K562 (cell line): ENCODE measurements around the gene FGFBP3. TPM values are rescaled to one million over a fixed set of nuclear protein-coding genes. Genes with fewer than 3 reads are reported as not detected.

Source experiments
- ATAC-seq: fragments of 200-7000 bp; cut with Tn5 transposase; 3 replicates; pipeline ENCODE4 v1.9.1; 2020; ENCODE audit warnings: moderate library complexity
- BruUV-seq: library from RNA; stranded (reverse); fragments of 400-500 nt; replicated peaks from 2 replicates; lab custom pipeline; 2021; lab: Mats Ljungman, UMichigan
- CTCF ChIA-PET: fragments of 300-600 bp; formaldehyde crosslinking; extraction: SDS; loops from one replicate; lab custom pipeline; 2021; ENCODE audit warnings: low intra/inter-chr PET ratio; lab: Yijun Ruan, JAX
- POLR2A ChIA-PET: fragments of 300-600, 350-650 bp; sonication (Branson Sonifier 250); formaldehyde crosslinking; extraction: SDS; loops from one replicate; lab custom pipeline; 2021; ENCODE audit warnings: antibody characterized with exemption, inconsistent platforms; lab: Yijun Ruan, JAX
- DNase-seq, 4 experiments: peaks; one replicate each; pipeline versions ENCODE4 v3.0.0 to v3.0.0-alpha.2; 2011 to 2018; ENCODE audit warnings: low spot score in 3 of 4, mixed read lengths in 3 of 4; ENCODE audit errors: extremely low read depth in 1 of 4
- FAIRE-seq: peaks from 2 replicates; lab custom pipeline; 2011; peaks lifted over from hg19 to GRCh38; lab: Jason Lieb, UNC
- H2AFZ ChIP-seq: 2 replicates; pipeline ENCODE4 v1.6.0; 2011; ENCODE audit warnings: low read depth, low read length, control low read depth, inconsistent platforms
- H3K27ac ChIP-seq: fragments of 200-600 bp; 3 replicates; pipeline ENCODE4 v1.8.0; 2011; ENCODE audit warnings: low read depth, mild to moderate bottlenecking, control low read depth, inconsistent platforms, low read length, moderate library complexity, mixed read lengths; ENCODE audit errors: extremely low read depth
- H3K27me3 ChIP-seq, 2 experiments: fragments of 300-600 bp in 1 of 2; 2 replicates in 1 of 2; 3 replicates in 1 of 2; pipeline versions ENCODE4 v1.6.0 to v1.8.0; 2011; ENCODE audit warnings: inconsistent platforms in 2 of 2, low read length in 2 of 2, mild to moderate bottlenecking in 1 of 2, mixed read lengths in 1 of 2, moderate library complexity in 1 of 2; ENCODE audit not compliant: control insufficient read depth in 2 of 2, insufficient read depth in 2 of 2
- H3K36me3 ChIP-seq: fragments of 300-600 bp; 3 replicates; pipeline ENCODE4 v1.8.0; 2011; ENCODE audit warnings: mild to moderate bottlenecking, low read length, inconsistent platforms; ENCODE audit not compliant: control insufficient read depth, insufficient read depth
- H3K4me1 ChIP-seq, 2 experiments: fragments of 200-600 bp in 1 of 2; replicated peaks in 1 of 2; 2 replicates in 1 of 2; 3 replicates in 1 of 2; pipeline versions ENCODE4 v1.5.1 to v1.8.0; 2011; ENCODE audit warnings: inconsistent platforms in 2 of 2, low read length in 2 of 2, mild to moderate bottlenecking in 1 of 2, mixed read lengths in 1 of 2, moderate library complexity in 1 of 2; ENCODE audit not compliant: control insufficient read depth in 2 of 2, insufficient read depth in 2 of 2
- H3K4me2 ChIP-seq: 2 replicates; pipeline ENCODE4 v1.6.1; 2011; ENCODE audit warnings: low read length, control low read depth, inconsistent platforms, mixed read lengths; ENCODE audit not compliant: insufficient read depth
- H3K4me3 ChIP-seq: fragments of 200-600 bp; sonication (generic), shearing (Covaris generic); 2 replicates; pipeline ENCODE4 v1.5.1; 2016; ENCODE audit warnings: control low read depth, inconsistent platforms
- H3K79me2 ChIP-seq: fragments of 200-600 bp; 3 replicates; pipeline ENCODE4 v1.8.0; 2011; ENCODE audit warnings: low read length, inconsistent platforms; ENCODE audit not compliant: control insufficient read depth, insufficient read depth
- H3K9ac ChIP-seq, 2 experiments: 2 replicates each; pipeline versions ENCODE4 v1.6.0 to v1.6.1; 2011; ENCODE audit warnings: low read depth in 2 of 2, low read length in 2 of 2, control low read depth in 1 of 2, inconsistent platforms in 1 of 2, mild to moderate bottlenecking in 1 of 2, mixed read lengths in 1 of 2; ENCODE audit not compliant: insufficient read depth in 1 of 2
- H3K9me1 ChIP-seq: one replicate; pipeline ENCODE4 v1.6.0; 2011; ENCODE audit warnings: inconsistent platforms, mild to moderate bottlenecking, low read length, moderate library complexity; ENCODE audit not compliant: control insufficient read depth, insufficient read depth
- H3K9me3 ChIP-seq: replicated peaks from 2 replicates; pipeline ENCODE4 v1.5.1; 2011; ENCODE audit warnings: low read depth, low read length, inconsistent platforms; ENCODE audit not compliant: control insufficient read depth, insufficient read depth
- H4K20me1 ChIP-seq: replicated peaks from 2 replicates; pipeline ENCODE4 v1.6.1; 2011; ENCODE audit warnings: low read length, inconsistent platforms, mixed read lengths; ENCODE audit not compliant: control insufficient read depth, insufficient read depth
- CTBP1 ChIP-seq: fragments of 450-650 bp; IDR thresholded peaks from 2 replicates; pipeline ENCODE4 v1.6.1; 2016; ENCODE audit warnings: borderline replicate concordance
- FOXJ3 ChIP-seq: sonication (generic); formaldehyde crosslinking; IDR thresholded peaks from 2 replicates; pipeline ENCODE4 v1.4.0; 2020; ENCODE audit warnings: mild to moderate bottlenecking, missing genetic modification reagents
- KDM2B ChIP-seq: fragments of 250-450 bp; sonication (Bioruptor Pico); IDR thresholded peaks from 2 replicates; pipeline ENCODE4 v1.8.0; 2021; ENCODE audit warnings: mild to moderate bottlenecking, moderate library complexity
- KLF10 ChIP-seq: fragments of 250-450 bp; sonication (Bioruptor Pico); IDR thresholded peaks from 2 replicates; pipeline ENCODE4 v1.6.1; 2021; ENCODE audit warnings: matching md5 sums
- LEF1 ChIP-seq: fragments of 450-650 bp; IDR thresholded peaks from 2 replicates; pipeline ENCODE4 v1.6.1; 2016; ENCODE audit warnings: mild to moderate bottlenecking
- PHTF2 ChIP-seq: fragments of 250-450 bp; sonication (Bioruptor Pico); IDR thresholded peaks from 2 replicates; pipeline ENCODE4 v1.5.0; 2021; ENCODE audit warnings: mild to moderate bottlenecking
- RAD21 ChIP-seq, 2 experiments: fragments of 250-450 bp in 1 of 2; fragments of 450-650 bp in 1 of 2; sonication (Bioruptor Pico) in 1 of 2; formaldehyde crosslinking in 1 of 2; IDR thresholded peaks in 1 of 2; conservative IDR thresholded peaks in 1 of 2; 2 replicates each; pipeline versions ENCODE4 v1.4.0 to v1.8.0; 2020 to 2022; ENCODE audit warnings: mild to moderate bottlenecking in 2 of 2, moderate library complexity in 1 of 2
- SLC30A9 ChIP-seq: fragments of 250-450 bp; sonication (Bioruptor Pico); IDR thresholded peaks from 2 replicates; pipeline ENCODE4 v1.8.0; 2022; ENCODE audit warnings: mild to moderate bottlenecking, moderate library complexity
- TBP ChIP-seq: optimal IDR thresholded peaks from 2 replicates; pipeline ENCODE3; 2011; ENCODE audit warnings: low read depth, low read length, improper control_type of control experiment
- ZFP1 ChIP-seq: fragments of 450-650 bp; formaldehyde crosslinking; IDR thresholded peaks from 2 replicates; pipeline ENCODE4 v1.4.0; 2020; ENCODE audit warnings: mild to moderate bottlenecking, mixed read lengths
- ZKSCAN3 ChIP-seq: fragments of 250-450 bp; sonication (Bioruptor Pico); IDR thresholded peaks from 2 replicates; pipeline ENCODE4 v1.4.0; 2020
- ZNF584 ChIP-seq: fragments of 200-800 bp; sonication (Bioruptor generic); IDR thresholded peaks from 2 replicates; pipeline ENCODE4 v1.6.1; 2016; ENCODE audit warnings: low read depth, mild to moderate bottlenecking, missing genetic modification characterization, missing compliant biosample characterization
- WGBS: fragments of 100-300 bp; shearing (Covaris generic); methylation state at CpG from one replicate; pipeline ENCODE4 v1.1.6; 2016; ENCODE audit warnings: low coverage, mixed read lengths; ENCODE audit not compliant: insufficient coverage; ENCODE audit errors: missing lambda C conversion rate; 5-methylcytosine and 5-hydroxymethylcytosine counted together
- in situ Hi-C: fragments of 300-500 bp; cut with MboI; formaldehyde crosslinking; loops from 4 replicates; pipeline ENCODE4 v1.15.0; 2018; ENCODE audit warnings: inconsistent platforms, mixed read lengths
- intact Hi-C: fragments of 100-400 bp; cut with micrococcal nuclease; formaldehyde crosslinking; loops from 2 replicates; pipeline ENCODE4 v1.14.2; 2022
- polyA plus RNA-seq, 8 experiments: library from polyadenylated mRNA; depleted of rRNA in 4 of 8; stranded (reverse) in 5 of 8; unstranded in 3 of 8; fragments of >200 nt; fragmentation: Nextera tagmentation in 2 of 8; fragmentation: Illumina TruSeq in 1 of 8; extraction: Ambion mirVana in 2 of 8; extraction: Trizol in 1 of 8; gene quantifications; 2 replicates each; pipeline versions ENCODE4 v1.2.1 to v1.2.3, GENCODE V29; 2011 to 2014; ENCODE audit warnings: inconsistent platforms in 1 of 8, missing spikeins in 1 of 8
- total RNA-seq, 7 experiments: library from RNA; depleted of rRNA in 6 of 7; stranded (reverse); fragments of >200 nt in 6 of 7; fragmentation: Illumina TruSeq in 2 of 7; extraction: Trizol in 2 of 7; gene quantifications; 2 replicates each; pipeline versions ENCODE4 v1.2.1 to v1.2.3, GENCODE V29; 2011 to 2021; ENCODE audit warnings: low replicate concordance in 1 of 7
- TF ChIP-seq, protein P1 (sequence below): fragments of 250-450 bp; sonication (Bioruptor Pico); IDR thresholded peaks from 2 replicates; pipeline ENCODE4 v1.8.0; 2022; ENCODE audit warnings: inconsistent platforms, mild to moderate bottlenecking, moderate library complexity, borderline replicate concordance
- TF ChIP-seq, protein P2 (sequence below), 3 experiments: fragments of 200-800 bp in 1 of 3; sonication (Bioruptor generic) in 1 of 3; sonication (generic) in 1 of 3; formaldehyde crosslinking in 1 of 3; IDR thresholded peaks; 2 replicates each; pipeline versions ENCODE4 v1.6.1 to v1.8.0; 2016 to 2022; ENCODE audit warnings: mild to moderate bottlenecking in 2 of 3, missing compliant biosample characterization in 2 of 3, missing genetic modification characterization in 2 of 3, missing genetic modification reagents in 1 of 3

Gene FGFBP3
- total and polyA plus RNA-seq, 9 of the 15 experiments (the other 6 are each of a cell fraction or from before 2014, with no cell fraction given) = 0.58 to 3.0 (median 1.5) TPM

- TF ChIP-seq RAD21 (CRISPR knock-in tag; conservative IDR thresholded peaks at IDR 0.05 in 1 of 2, IDR thresholded peaks at IDR 0.05 in 1 of 2) (no peak), KLF10 (no peak), LEF1 (no peak)
- TF ChIP-seq, protein P1, sequence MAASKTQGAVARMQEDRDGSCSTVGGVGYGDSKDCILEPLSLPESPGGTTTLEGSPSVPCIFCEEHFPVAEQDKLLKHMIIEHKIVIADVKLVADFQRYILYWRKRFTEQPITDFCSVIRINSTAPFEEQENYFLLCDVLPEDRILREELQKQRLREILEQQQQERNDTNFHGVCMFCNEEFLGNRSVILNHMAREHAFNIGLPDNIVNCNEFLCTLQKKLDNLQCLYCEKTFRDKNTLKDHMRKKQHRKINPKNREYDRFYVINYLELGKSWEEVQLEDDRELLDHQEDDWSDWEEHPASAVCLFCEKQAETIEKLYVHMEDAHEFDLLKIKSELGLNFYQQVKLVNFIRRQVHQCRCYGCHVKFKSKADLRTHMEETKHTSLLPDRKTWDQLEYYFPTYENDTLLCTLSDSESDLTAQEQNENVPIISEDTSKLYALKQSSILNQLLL = no peak
These were observed 29.0 kb downstream of the FGFBP3 start (continued) for GRCh38 chr10:91880310-91880709.

GRCh38 chr10:91879515-91880170, 29.6 kb downstream of the FGFBP3 start:
- H3K4me3 ChIP-seq = no peak overlapping the region
- H3K9ac ChIP-seq = no peak overlapping the region
- no peaks in the 10 kb centered on the region for H3K79me2 ChIP-seq
- no peak for FAIRE-seq
- no peak overlapping the region for H2AFZ ChIP-seq
- H3K4me1 ChIP-seq = no peaks in the 10 kb centered on the region; a peak in 1 of 5 replicates
- 16% methylated on average over 6 of the region's 7 CpGs for WGBS
- TF ChIP-seq ZKSCAN3 (CRISPR knock-in tag) (no peak), TBP (no peak), PHTF2 (CRISPR knock-in tag) (no peak), ZNF584 (CRISPR knock-in tag) (no peak), CTBP1 (no peak), FOXJ3 (no peak), KDM2B (CRISPR knock-in tag) (no peak), ZFP1 (CRISPR knock-in tag) (no peak), SLC30A9 (CRISPR knock-in tag) (no peak)
- TF ChIP-seq, protein P2, sequence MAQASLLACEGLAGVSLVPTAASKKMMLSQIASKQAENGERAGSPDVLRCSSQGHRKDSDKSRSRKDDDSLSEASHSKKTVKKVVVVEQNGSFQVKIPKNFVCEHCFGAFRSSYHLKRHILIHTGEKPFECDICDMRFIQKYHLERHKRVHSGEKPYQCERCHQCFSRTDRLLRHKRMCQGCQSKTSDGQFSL (CRISPR knock-in tag; IDR thresholded peaks at IDR 0.05) = no peak
- TF ChIP-seq, protein P2 (tag; IDR thresholded peaks at IDR 0.05) = no peak
- no peaks in the 10 kb centered on the region for H3K27me3 ChIP-seq
- CTCF ChIA-PET = no interaction called here
- intact Hi-C loops = no loop called here
- no peak for ATAC-seq
- H3K9me3 ChIP-seq = no peaks in the 10 kb centered on the region
- H3K4me2 ChIP-seq = no peak overlapping the region
- no TSS peak for BruUV-seq
- H4K20me1 ChIP-seq = no peaks in the 10 kb centered on the region
- no peak for DNase-seq
- in situ Hi-C loops = no loop called here
- POLR2A ChIA-PET = interaction anchor here (0.9 kb wide), 1 partner anchor 8 kb away, joined by 3 read pairs; no protein-coding TSS in a partner anchor
- H3K36me3 ChIP-seq = no peaks in the 10 kb centered on the region
- no peaks in the 10 kb centered on the region for H3K9me1 ChIP-seq
- H3K27ac ChIP-seq = no peak overlapping the region
